ENCODE results near the gene TGIF2.

DNA sequence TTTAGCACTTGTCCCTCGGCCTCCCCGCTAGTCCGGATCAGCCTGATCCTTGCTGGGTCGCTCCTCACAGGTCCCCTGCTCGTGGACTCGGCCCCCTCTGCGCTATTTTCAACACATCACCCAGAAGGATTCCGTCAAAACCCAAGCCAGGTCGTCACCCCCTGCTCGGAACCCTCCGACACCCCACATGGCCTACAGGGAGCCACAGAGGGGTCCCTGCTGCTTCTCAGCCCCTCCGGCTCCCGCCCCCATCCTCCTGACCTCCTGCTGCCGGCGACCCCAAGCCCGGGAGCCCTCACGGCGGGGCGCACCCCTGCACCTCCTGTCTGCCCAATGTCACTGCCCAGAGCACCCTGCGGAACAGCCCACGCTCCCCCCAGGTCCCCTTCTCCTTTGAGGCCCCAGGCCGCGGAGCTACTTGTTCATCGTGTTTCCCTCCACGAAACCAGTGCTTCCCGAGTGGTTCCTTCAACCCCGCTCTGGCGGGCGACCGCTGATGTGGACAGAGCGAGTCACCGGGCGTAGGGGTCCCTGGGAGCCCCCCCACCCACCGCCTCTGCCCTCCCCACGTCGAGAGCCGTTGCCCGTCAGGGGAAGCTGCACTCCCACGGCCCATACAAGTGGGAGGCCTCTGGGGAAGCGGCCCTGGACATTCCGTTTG, 32.7 kb upstream of the TGIF2 start:
- TF ChIP-seq, protein P1, sequence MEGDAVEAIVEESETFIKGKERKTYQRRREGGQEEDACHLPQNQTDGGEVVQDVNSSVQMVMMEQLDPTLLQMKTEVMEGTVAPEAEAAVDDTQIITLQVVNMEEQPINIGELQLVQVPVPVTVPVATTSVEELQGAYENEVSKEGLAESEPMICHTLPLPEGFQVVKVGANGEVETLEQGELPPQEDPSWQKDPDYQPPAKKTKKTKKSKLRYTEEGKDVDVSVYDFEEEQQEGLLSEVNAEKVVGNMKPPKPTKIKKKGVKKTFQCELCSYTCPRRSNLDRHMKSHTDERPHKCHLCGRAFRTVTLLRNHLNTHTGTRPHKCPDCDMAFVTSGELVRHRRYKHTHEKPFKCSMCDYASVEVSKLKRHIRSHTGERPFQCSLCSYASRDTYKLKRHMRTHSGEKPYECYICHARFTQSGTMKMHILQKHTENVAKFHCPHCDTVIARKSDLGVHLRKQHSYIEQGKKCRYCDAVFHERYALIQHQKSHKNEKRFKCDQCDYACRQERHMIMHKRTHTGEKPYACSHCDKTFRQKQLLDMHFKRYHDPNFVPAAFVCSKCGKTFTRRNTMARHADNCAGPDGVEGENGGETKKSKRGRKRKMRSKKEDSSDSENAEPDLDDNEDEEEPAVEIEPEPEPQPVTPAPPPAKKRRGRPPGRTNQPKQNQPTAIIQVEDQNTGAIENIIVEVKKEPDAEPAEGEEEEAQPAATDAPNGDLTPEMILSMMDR (IDR thresholded peaks at IDR 0.05) = no peak
- TF ChIP-seq POLR2A (IDR thresholded peaks at IDR 0.05) = no peak

Data from adrenal gland (tissue), 5 donors.